SK-MEL-5 (cell line): ENCODE results near the gene C1RL. TPM values are rescaled to one million over a fixed set of nuclear protein-coding genes. Genes with fewer than 3 reads are reported as not detected.

Experiments used
- DNase-seq: peaks from one replicate; pipeline ENCODE4 v3.0.0-alpha.2; 2016; ENCODE audit warnings: low read depth, low spot score
- in situ Hi-C: cut with HindIII; loops from 2 replicates; pipeline ENCODE4 v1.10.0; 2016; ENCODE audit warnings: low sequenced_read_pairs, high pct_unique_total_duplicates, low pct_unique_long_range_greater_than_20kb
- total RNA-seq: library from RNA; depleted of rRNA; stranded (reverse); fragments of >200 nt; shearing (Covaris generic); gene quantifications from 2 replicates; pipeline ENCODE4 v1.2.3, GENCODE V29; 2014

C1RL gene
- total RNA-seq, 1 experiment from 2014 or later: 3.8 TPM

- in situ Hi-C loops: no loop called here
- DNase-seq: peak; percentile 80
These were observed 33.1 kb upstream of the C1RL start for GRCh38 chr12:7142056-7142644.

GRCh38 chr12:7141351-7142005 lies 32.5 kb upstream of the C1RL start:
- in situ Hi-C loops: no loop called here
- no peak for DNase-seq

- in situ Hi-C loops: no loop called here
- DNase-seq: no peak
These were observed 30.2 kb upstream of the C1RL start for GRCh38 chr12:7139200-7139599.

- in situ Hi-C loops: no loop called here
- DNase-seq: no peak
These were observed 28.9 kb upstream of the C1RL start for GRCh38 chr12:7137908-7138307.

- in situ Hi-C loops: no loop called here
- DNase-seq: no peak
These were observed 27.7 kb upstream of the C1RL start for GRCh38 chr12:7136676-7137075.

- in situ Hi-C loops: no loop called here
- DNase-seq: no peak
These were observed 27.1 kb upstream of the C1RL start for GRCh38 chr12:7136071-7136470.

- in situ Hi-C loops: no loop called here
- DNase-seq: no peak
These were observed 25.6 kb upstream of the C1RL start for GRCh38 chr12:7134396-7135166.

- in situ Hi-C loops: no loop called here
- no peak for DNase-seq
These were observed 22.5 kb upstream of the C1RL start for GRCh38 chr12:7131502-7131866.

GRCh38 chr12:7130701-7131501 lies 21.9 kb upstream of the C1RL start:
- in situ Hi-C loops: no loop called here
- peak; percentile 16 for DNase-seq

GRCh38 chr12:7129872-7130691 lies 21.1 kb upstream of the C1RL start, which contains the start of gene CLSTN3:
Gene CLSTN3, plus strand, starts transcription at chr12:7130371. Its CDS starts 278 bp downstream, at chr12:7130649.
- in situ Hi-C loops: no loop called here
- peak; percentile 27 for DNase-seq

GRCh38 chr12:7129287-7129871 lies 20.4 kb upstream of the C1RL start:
- in situ Hi-C loops: no loop called here
- no peak for DNase-seq

- no peak for DNase-seq
These were observed 19.8 kb upstream of the C1RL start, which contains the start of gene RBP5 for GRCh38 chr12:7128681-7129286. Gene RBP5, minus strand, starts transcription at chr12:7128889. Its CDS starts 114 bp downstream, at chr12:7128775.

GRCh38 chr12:7127916-7128626 lies 19.1 kb upstream of the C1RL start:
- DNase-seq: no peak
- in situ Hi-C loops: no loop called here

More at GRCh38 chr12:7128681-7129286, 19.8 kb upstream of the C1RL start, which contains the start of gene RBP5:
- in situ Hi-C loops: no loop called here

- in situ Hi-C loops: no loop called here
- DNase-seq: no peak
These were observed 16.7 kb upstream of the C1RL start for GRCh38 chr12:7125632-7126227.

GRCh38 chr12:7123806-7124522 lies 14.9 kb upstream of the C1RL start:
- in situ Hi-C loops: no loop called here
- no peak for DNase-seq
